PFSK-1 (cell line): ENCODE results near the gene TAF15.

Source experiments
- POLR2AphosphoS5 ChIP-seq: IDR thresholded peaks from 2 replicates; pipeline ENCODE4 v1.6.1; 2012; ENCODE audit warnings: low read depth, mild to moderate bottlenecking, control low read depth, low read length, moderate library complexity
- TF ChIP-seq, protein P1 (sequence below), 2 experiments: IDR thresholded peaks; 2 replicates each; pipeline versions ENCODE4 v1.6.1 to v1.8.0; 2011 to 2012; ENCODE audit warnings: low read depth in 2 of 2, low read length in 2 of 2, control low read depth in 1 of 2, inconsistent platforms in 1 of 2, mild to moderate bottlenecking in 1 of 2, moderate library complexity in 1 of 2; ENCODE audit not compliant: insufficient read depth in 1 of 2

DNA sequence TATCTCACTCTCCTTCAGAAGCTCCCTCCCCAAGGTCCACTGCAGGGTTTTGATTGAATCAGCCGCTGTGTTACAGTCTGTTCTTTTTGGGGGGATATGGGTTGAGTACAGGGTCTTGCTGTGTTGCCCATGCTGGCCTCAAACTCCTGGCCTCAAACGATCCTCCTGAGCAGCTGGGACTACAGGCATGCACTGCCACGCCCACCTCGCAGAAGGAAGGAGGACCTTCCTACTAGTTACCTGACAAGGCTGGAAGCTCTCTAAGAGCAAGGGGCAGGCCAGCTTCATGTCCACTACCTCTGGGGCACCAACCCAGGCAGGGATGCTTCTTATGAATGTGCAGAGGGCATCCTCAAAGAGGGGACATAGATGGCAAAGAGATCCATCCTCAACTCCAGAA lies 11.9 kb upstream of the TAF15 start:
- no peak for TF ChIP-seq POLR2AphosphoS5
- TF ChIP-seq, protein P1, sequence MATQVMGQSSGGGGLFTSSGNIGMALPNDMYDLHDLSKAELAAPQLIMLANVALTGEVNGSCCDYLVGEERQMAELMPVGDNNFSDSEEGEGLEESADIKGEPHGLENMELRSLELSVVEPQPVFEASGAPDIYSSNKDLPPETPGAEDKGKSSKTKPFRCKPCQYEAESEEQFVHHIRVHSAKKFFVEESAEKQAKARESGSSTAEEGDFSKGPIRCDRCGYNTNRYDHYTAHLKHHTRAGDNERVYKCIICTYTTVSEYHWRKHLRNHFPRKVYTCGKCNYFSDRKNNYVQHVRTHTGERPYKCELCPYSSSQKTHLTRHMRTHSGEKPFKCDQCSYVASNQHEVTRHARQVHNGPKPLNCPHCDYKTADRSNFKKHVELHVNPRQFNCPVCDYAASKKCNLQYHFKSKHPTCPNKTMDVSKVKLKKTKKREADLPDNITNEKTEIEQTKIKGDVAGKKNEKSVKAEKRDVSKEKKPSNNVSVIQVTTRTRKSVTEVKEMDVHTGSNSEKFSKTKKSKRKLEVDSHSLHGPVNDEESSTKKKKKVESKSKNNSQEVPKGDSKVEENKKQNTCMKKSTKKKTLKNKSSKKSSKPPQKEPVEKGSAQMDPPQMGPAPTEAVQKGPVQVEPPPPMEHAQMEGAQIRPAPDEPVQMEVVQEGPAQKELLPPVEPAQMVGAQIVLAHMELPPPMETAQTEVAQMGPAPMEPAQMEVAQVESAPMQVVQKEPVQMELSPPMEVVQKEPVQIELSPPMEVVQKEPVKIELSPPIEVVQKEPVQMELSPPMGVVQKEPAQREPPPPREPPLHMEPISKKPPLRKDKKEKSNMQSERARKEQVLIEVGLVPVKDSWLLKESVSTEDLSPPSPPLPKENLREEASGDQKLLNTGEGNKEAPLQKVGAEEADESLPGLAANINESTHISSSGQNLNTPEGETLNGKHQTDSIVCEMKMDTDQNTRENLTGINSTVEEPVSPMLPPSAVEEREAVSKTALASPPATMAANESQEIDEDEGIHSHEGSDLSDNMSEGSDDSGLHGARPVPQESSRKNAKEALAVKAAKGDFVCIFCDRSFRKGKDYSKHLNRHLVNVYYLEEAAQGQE (IDR thresholded peaks at IDR 0.05; ENCODE audit: insufficient read depth in 1 of 2, low read depth in 2 of 2, low read length in 2 of 2) = no peak
